Nephron progenitor cell (in vitro differentiated cells): ENCODE measurements around the gene KIAA0930.

Experiments
- DNase-seq: peaks from one replicate; pipeline ENCODE4 v3.0.0; 2021
- H3K27ac Mint-ChIP-seq: 2 replicates; pipeline ENCODE4 v1.8.0; 2021; ENCODE audit warnings: mild to moderate bottlenecking, moderate library complexity, mixed read lengths
- H3K27me3 Mint-ChIP-seq: 2 replicates; pipeline ENCODE4 v1.8.0; 2021; ENCODE audit warnings: mild to moderate bottlenecking, low read depth, mixed read lengths; ENCODE audit not compliant: poor library complexity
- H3K36me3 Mint-ChIP-seq: 2 replicates; pipeline ENCODE4 v1.8.0; 2021; ENCODE audit warnings: low read depth, mixed read lengths
- H3K4me1 Mint-ChIP-seq: 2 replicates; pipeline ENCODE4 v1.8.0; 2021; ENCODE audit warnings: mixed read lengths
- H3K4me3 Mint-ChIP-seq: 2 replicates; pipeline ENCODE4 v1.8.0; 2021; ENCODE audit warnings: mild to moderate bottlenecking, moderate library complexity, mixed read lengths
- H3K9me3 Mint-ChIP-seq: 2 replicates; pipeline ENCODE4 v1.8.0; 2021; ENCODE audit warnings: mild to moderate bottlenecking, moderate library complexity, mixed read lengths
- CTCF ChIP-seq: fragments of 200-600 bp; sonication (generic); IDR thresholded peaks from 2 replicates; pipeline ENCODE4 v1.5.0; 2021; ENCODE audit warnings: antibody characterized with exemption

Gene KIAA0930

GRCh38 chr22:45271667-45272201 lies 31.0 kb upstream of the KIAA0930 start:
- H3K27me3 Mint-ChIP-seq = peaks cover 33% of the 10 kb centered on the region
- peaks cover 35% of the 10 kb centered on the region for H3K4me1 Mint-ChIP-seq
- H3K36me3 Mint-ChIP-seq = no peaks in the 10 kb centered on the region
- H3K27ac Mint-ChIP-seq = peak overlapping the region; percentile 15
- H3K9me3 Mint-ChIP-seq = no peaks in the 10 kb centered on the region
- H3K4me3 Mint-ChIP-seq = no peak overlapping the region
- DNase-seq = no peak
- TF ChIP-seq CTCF = no peak

- TF ChIP-seq CTCF = no peak
- peak overlapping the region; percentile 83 for H3K4me3 Mint-ChIP-seq
- no peaks in the 10 kb centered on the region for H3K36me3 Mint-ChIP-seq
- DNase-seq = no peak
- peaks cover 35% of the 10 kb centered on the region for H3K4me1 Mint-ChIP-seq
- no peaks in the 10 kb centered on the region for H3K9me3 Mint-ChIP-seq
- peaks cover 35% of the 10 kb centered on the region for H3K27me3 Mint-ChIP-seq
- H3K27ac Mint-ChIP-seq = no peak overlapping the region
Measured at GRCh38 chr22:45270095-45271020, 29.7 kb upstream of the KIAA0930 start.

GRCh38 chr22:45268958-45269844 lies 28.5 kb upstream of the KIAA0930 start:
- H3K36me3 Mint-ChIP-seq = no peaks in the 10 kb centered on the region
- peak overlapping the region; percentile 91 for H3K27ac Mint-ChIP-seq
- peak; percentile 86 for TF ChIP-seq CTCF
- H3K4me1 Mint-ChIP-seq = peaks cover 34% of the 10 kb centered on the region
- H3K9me3 Mint-ChIP-seq = no peaks in the 10 kb centered on the region
- peaks cover 31% of the 10 kb centered on the region for H3K27me3 Mint-ChIP-seq
- peak overlapping the region; percentile 87 for H3K4me3 Mint-ChIP-seq
- DNase-seq = peak; percentile 98

GRCh38 chr22:45268167-45268957 lies 27.7 kb upstream of the KIAA0930 start:
- peak overlapping the region; percentile 91 for H3K27ac Mint-ChIP-seq
- peaks cover 26% of the 10 kb centered on the region for H3K27me3 Mint-ChIP-seq
- H3K4me1 Mint-ChIP-seq = peaks cover 34% of the 10 kb centered on the region
- no peak for TF ChIP-seq CTCF
- peak; percentile 86 for DNase-seq
- no peaks in the 10 kb centered on the region for H3K36me3 Mint-ChIP-seq
- H3K9me3 Mint-ChIP-seq = no peaks in the 10 kb centered on the region
- H3K4me3 Mint-ChIP-seq = peak overlapping the region; percentile 87

GRCh38 chr22:45265535-45265934 lies 24.8 kb upstream of the KIAA0930 start:
- no peak for TF ChIP-seq CTCF
- Mint-ChIP-seq H3K27me3 (peaks cover 25% of the 10 kb centered on the region), H3K4me3 (no peak overlapping the region), H3K36me3 (no peaks in the 10 kb centered on the region), H3K9me3 (no peaks in the 10 kb centered on the region), H3K27ac (no peak overlapping the region), H3K4me1 (peaks cover 28% of the 10 kb centered on the region)
- no peak for DNase-seq
